GM18951 (cell line): ENCODE measurements around the gene MCM3AP.

Experiments
- POLR2A ChIP-seq: IDR thresholded peaks from 4 replicates; pipeline ENCODE4 v1.6.1; 2011; ENCODE audit warnings: mild to moderate bottlenecking; ENCODE audit not compliant: insufficient read length, insufficient read depth; ENCODE audit errors: extremely low read depth
- in situ Hi-C: fragments of 300-500 bp; cut with MboI; formaldehyde crosslinking; loops from one replicate; pipeline ENCODE4 v1.12.0; 2022; ENCODE audit warnings: low sequenced_read_pairs, mixed read lengths, inconsistent platforms; ENCODE audit not compliant: unreplicated experiment

MCM3AP gene

DNA sequence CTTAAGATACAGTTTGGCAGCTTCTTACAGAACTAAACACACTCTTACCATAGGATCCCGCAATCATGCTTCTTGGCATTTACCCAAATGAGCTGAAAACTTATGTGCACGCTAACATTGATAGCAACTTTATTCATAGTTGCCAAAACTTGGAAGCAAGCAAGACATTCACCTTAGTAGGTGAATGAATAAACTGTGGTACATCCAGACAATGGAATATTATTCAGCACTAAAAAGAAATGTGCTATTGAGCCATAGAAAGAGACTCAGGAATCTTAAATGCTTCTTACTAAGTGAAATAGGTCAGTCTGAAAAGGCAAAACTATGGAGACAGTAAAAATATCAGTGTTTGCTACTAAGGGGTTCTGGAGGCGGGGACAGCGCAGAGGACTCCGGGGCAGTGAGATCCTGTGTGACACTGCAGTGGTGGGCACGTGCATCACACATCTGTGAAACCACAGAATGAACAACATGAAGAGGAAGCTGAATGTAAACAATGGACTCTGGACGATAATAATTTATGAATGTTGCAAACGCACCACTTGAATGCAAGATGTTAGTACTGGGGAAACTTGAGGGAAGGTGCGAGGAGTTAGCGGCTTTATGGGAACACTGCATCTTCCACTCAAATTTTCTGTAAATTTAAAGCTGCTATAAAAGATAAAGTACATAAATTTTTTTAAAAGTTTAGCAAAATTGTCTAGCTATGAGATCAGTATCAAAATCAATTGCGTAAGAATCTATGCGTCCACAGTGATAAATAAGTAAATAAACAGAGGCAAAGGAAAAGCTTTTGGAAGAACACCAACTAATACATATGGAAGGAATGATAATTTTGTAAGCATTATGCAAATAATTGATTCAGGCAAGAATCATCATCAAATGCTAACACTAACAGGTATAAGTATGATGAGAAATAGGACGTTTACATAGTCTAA lies 85.7 kb downstream of the MCM3AP start:
- in situ Hi-C loops, result no loop called here
- no peak for TF ChIP-seq POLR2A

GRCh38 chr21:46196733-46197132 lies 88.7 kb downstream of the MCM3AP start:
- no peak for TF ChIP-seq POLR2A
- in situ Hi-C loops, result no loop called here

DNA sequence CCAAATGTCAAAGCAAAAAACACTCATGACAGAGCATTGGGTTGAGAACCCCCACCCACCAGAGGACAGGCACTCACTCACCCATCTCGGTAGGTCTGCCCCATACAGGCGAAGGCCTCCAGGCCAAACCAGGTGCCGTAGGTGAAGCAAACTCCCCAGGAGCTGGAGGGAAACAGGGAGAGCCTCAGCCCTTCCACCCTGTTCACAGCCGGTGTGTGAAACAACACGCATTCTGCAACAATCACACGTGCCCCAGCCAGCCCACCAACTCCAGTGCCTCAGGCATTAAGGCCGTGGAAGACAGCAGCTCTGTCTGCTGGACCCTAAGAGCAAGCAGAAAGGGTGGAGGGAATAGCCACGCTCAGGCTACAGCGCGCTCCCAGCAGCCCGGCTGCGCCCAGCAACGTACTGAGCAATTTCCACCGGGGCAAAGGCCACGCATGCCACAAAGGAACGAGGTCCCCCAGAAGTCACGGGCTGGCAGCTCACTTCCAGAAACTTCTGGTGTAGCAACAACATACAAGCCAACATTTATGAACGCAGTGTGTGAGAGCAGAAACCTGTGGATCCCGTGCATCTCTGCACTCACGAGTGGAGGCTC lies 89.7 kb downstream of the MCM3AP start:
- in situ Hi-C loops, result no loop called here
- no peak for TF ChIP-seq POLR2A

- in situ Hi-C loops, result no loop called here
- TF ChIP-seq POLR2A, result no peak
Measured at GRCh38 chr21:46194374-46195334, 90.8 kb downstream of the MCM3AP start.

GRCh38 chr21:46193829-46194373 lies 91.5 kb downstream of the MCM3AP start:
- in situ Hi-C loops, result no loop called here
- no peak for TF ChIP-seq POLR2A

- no peak for TF ChIP-seq POLR2A
- in situ Hi-C loops, result no loop called here
Measured at GRCh38 chr21:46191686-46192575, 93.5 kb downstream of the MCM3AP start.

DNA sequence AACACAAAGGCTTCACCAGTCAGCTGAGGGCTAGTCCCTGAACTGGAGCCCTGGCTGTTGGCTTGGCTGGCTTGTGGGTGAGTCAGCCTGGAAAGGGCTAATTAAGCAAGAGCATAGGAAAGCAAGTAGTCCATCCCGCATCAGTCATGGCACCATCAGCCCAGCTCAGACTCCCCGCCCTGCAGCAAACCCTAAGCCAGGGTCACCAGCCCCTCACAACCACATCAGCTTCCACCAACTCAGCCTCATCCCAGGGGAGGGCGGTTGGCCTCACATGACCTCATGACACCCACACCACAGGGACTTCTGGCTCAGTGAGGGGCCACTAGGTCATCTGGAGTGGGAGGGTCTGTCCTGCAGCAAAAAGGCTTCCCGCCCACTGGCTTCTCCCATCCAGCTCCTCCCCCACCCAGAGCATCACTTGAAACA lies 94.1 kb downstream of the MCM3AP start:
- no peak for TF ChIP-seq POLR2A
- in situ Hi-C loops, result no loop called here

GRCh38 chr21:46190491-46191131 lies 94.8 kb downstream of the MCM3AP start:
- TF ChIP-seq POLR2A, result no peak
- in situ Hi-C loops, result no loop called here

DNA sequence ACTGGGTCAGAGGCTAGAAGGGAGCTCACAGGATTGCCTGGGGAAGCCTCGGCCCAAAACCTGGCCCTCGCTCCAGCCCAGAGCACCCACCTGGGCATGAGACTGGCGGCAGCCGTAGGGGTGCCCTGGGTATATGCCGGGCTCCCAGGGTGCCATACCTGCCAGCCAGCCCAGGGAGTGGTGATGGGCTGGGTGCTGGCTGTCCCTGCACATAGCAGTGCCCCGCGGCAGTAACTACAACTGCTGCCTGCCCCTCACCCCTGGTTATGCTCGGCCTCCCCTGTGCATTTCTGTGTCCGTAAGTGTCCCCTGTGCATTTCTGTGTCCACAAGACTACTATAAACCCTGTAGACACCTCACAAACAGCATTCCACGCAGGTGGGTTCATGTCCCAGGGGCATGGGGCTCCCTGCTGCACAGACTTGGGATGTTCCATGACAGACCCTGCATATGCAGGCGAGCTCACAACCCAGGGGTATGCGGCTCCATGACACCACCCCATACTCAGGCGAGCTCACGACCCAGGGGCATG lies 95.4 kb downstream of the MCM3AP start:
- in situ Hi-C loops, result no loop called here
- TF ChIP-seq POLR2A, result no peak

GRCh38 chr21:46189213-46189958 lies 96.0 kb downstream of the MCM3AP start:
- no peak for TF ChIP-seq POLR2A
- in situ Hi-C loops, result no loop called here
